ENCODE measurements around the gene DCLK1.

Gene DCLK1

DNA sequence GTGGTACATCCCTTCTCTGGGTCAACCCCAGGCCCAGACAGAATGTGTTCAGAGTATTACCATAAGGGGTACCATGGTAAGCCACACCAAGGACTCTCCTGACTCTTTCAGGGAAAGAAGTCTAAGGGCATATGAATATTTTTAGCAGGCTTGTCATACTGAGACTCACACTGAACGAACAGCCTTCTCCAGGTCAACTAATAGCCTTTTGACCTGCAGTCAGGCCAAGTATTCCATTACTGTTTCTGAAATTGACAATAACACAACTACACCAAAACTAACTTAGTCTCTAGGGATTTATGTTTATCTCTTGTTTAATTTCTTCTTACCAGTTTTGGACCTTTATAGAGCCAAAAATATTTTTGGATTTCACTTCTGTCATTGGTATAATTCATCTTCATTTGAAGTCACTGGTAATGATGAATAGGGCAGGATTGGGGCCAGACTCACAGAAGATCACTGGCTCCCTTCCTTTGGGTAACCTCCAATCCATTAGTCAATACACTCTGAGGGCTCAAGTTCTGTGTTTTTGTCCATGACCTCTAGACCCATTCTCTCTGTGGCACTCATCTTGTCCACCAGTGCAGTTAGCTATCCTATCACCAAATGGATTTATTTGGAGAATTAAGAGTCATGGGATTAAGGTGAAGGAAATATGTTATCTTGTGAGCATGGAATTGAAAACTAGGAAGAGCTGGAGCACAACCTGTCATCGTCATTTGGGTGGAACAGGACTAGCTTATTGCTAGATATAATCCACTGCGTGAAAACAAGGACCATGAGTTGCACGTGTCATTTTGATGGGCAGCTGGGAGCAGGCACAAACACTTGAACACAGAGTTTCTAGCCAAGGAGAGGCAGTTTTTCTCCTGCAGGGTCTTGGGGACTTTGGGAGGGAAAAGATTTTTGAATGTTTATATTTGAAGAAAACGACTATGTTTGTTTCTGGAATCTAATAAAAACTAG lies 313.3 kb downstream of the DCLK1 start:
- peak; percentile 62 to 72 for DNase-seq

DNA sequence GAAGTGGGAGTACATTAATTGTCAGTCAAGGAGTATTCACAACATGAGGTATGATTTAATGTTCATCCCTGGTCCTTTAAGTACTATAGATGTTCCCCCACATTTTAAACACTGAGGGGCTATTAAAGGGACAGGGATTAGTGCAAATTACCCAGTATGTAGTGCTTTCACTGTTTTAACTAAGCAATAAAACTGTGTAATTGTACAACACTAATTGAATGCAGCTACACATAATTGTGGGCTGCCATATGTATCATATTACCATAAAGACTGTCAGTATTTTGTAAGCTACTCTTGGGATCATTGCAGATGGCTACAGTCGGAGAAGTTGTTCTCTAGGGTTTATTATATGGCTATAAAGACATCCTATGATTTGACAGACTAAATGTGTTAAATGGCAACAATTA lies 316.6 kb downstream of the DCLK1 start:
- no peak for DNase-seq

DNA sequence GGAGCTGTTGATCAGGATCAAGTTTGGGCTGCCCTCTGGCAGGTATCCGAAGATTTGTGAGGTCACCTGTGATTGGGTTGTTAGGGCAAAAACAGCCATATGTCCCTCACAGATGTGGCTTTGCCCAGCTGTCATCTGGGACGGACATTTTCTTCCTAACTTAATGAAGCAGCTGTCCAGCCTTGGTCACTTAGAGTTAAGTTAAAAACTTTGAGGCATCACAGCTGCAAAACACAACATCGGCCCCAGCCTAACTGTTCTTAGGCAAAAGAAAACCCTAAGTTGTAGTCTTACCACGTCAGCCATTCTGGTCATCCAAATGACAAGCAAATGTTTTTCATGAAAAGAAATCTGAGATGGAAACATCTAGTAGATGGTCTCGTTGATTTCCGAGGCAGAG lies 318.4 kb downstream of the DCLK1 start:
- no peak for DNase-seq

DNA sequence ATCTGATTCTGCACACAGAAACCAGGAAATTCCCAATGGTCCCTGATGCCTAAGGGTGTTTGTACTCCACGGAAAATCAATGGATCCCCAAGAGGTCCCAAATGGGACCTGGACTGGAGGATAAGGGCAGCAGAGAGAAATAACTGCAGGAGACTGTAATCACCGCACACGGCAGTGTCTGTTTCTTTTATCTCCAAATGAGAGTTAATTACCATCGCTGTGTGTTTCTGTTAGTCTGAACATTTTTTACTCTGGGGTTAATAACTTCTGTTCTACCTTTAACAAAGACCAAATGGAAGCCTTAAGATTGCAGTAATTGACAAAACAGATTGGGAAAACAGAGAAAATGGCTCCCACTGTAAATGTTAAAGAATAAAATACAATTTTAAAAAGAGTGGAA lies 320.9 kb downstream of the DCLK1 start:
- DNase-seq = no peak

DNA sequence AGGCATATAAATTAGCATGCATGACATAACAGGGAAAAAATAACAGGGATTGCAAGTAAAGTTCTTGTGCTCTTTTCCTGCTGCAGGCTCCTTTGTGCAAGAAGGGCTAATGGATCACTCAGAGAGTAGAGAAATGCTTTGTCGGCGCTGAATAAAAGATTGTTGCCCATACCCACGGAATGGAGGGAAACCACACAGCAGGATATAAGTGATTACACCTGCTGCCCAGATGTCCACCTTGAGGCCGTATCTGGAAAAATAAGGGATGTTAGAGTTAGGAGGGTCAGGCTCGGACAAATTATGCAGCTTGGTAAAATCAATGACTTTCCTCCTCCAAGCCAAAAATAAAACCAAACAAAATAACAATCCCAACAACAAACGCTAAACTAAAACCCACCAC lies 322.3 kb downstream of the DCLK1 start:
- no peak for DNase-seq

DNA sequence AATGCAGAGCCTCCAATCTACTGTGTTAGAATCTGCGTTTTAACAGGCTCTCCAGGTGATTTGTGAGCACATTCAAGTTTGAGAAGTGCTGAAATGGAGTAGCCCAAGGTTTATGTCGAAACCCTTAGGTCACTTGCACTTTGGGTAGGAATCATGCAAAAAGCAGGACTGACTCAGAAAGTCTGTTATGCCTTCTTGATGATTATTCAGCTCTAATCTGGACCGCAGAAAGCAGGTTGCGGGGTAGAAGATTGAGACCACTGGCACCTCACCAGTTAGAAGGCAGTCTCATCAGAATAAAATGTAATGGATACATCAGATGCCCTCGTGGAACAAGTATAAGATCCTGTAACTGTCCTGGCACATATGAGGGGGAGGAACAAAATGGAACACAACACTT lies 326.3 kb downstream of the DCLK1 start:
- no peak for DNase-seq

DNA sequence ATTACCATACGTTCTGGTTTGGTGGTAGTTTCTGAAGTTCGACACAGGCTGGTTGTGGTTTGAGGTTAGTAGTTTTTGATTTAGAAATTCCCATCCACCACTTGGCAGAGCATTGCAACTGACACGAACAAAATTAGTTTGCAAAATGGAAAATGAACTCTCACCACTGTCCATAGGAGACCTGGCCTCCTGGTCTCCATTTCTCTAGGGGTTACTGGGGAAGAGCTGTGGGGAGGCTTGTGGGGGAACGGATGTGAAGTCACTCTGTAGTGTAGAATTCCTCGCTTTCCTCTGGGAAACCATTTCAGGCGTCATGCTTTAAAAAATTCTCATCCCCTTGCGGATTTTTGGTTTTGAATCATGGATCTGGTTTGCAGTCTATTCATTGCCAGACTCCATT lies 333.2 kb downstream of the DCLK1 start:
- DNase-seq = no peak

DNA sequence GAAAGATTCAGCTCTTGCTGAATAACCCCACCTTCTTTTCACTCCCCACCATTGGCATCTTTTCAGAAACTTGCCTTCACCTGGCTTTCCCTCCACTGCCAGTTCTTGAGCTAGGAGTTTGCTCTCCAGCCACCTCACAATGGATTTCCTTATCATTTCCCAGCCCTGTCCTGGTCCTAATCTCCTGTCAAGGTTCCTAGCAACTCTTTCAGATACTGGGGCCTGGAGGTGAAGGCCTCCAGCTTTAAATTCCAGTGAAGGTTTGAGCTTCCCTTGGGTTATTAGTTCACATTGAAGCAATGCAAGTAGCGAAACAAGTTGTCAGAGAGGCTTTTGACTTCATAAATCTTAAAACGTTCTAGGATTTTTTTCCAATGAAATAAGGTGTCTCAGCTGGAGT lies 333.9 kb downstream of the DCLK1 start:
- DNase-seq = no peak

DNA sequence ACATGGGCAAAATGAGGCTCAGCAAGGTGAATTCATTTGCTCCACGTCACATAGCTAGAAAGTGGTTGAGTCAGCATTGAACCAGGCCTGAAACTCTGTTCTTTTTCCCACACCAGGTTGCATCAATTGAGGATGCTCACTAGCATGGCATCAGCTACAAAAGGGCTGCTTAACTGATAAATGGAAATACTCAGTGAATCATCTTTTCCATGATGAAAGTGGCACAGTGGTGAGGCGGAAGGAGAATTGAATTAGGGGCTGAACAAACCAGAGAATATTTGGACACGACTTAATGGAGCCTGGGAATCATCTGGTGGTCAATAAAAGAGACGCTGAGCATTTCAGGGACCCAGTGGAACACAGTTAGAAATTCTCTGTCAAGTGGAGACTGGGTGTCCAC lies 334.6 kb downstream of the DCLK1 start:
- no peak for DNase-seq

DNA sequence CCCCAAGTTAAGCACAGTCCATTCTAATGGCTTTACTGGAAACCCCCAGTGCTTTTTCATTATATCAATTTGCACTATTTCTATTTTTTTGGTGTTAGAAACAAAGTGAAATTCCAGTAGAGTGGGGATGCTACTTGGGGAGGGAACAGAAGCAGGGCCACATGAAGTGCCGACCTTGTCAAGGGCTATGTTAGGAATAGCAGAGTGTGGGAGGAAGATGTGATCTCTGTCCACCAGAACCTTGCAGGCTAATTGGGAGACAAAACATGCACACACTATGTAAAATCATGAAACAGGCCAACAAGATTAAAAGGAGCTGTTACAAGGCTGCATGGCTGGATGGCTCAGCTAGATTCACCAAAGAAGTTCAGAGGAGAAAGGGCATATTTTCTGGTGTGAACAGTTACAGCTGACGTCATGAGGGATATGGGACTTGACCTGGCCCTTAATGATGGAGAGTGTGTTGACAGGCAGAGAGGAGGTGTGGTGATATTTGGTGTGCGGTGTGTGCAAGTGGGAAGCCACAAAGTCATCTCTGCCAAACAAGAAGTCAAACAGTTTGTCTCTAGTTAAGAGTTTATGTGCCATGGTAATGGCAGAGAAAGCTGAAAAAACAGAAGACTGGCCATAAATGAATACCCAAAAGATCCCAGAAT lies 336.3 kb downstream of the DCLK1 start:
- DNase-seq = no peak

DNA sequence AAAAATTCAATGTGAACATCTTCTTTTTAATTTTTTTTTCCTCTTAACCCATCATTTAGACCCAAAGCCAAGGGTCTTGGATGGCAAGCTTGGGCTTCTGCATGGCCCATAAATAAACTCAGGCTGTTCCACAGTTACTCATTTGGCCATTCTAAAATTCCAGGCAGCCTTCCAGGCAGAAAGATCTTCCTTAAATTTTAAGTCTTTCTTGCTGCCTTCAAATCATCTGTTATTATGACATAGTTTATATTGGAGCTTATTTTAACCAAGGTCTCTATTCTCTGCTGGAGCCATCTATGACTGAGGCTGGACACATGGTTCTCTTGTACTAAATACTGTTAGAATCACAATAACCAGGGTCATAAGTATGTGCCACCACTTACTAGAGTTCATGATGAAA lies 337.4 kb downstream of the DCLK1 start:
- DNase-seq = peak in 1 of 2 experiments; percentile 35

DNA sequence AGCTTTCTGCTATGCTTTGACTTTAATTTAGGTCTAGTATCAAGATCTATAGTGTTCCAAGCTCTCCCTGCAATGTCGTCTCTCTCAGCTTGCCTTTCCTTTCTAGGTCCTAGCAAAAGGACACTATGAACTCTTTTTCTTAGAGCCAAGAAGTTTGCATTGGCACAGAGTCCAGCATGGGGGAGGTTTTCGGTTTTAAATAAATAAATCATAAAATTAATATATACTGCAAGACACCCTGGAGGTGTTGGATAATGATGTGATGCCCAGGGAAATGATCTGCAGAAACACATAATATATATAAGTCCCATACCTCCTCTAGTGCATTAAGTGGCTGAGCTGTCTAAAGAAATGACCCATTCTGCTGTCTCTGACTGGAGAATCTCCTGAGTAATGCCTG lies 338.3 kb downstream of the DCLK1 start:
- no peak for DNase-seq

DNA sequence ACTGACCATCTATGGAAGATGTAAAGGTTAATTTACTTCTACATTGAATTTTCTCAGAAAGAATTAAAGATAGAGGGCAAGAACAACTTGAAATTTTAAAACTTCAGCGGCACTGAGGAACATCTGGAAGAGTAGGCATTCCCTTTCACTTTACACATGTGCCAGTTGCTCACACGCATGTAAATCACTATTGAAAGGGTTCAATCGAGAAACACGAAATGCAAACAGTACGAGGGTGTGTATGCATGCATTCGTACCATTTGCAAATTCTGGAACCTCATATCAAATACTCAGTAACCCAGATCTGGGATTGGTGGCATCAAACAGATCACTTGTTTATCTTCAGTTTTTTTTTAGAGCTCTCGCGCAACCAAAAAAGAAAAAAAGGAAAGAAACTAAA lies 339.2 kb downstream of the DCLK1 start:
- DNase-seq = no peak

DNA sequence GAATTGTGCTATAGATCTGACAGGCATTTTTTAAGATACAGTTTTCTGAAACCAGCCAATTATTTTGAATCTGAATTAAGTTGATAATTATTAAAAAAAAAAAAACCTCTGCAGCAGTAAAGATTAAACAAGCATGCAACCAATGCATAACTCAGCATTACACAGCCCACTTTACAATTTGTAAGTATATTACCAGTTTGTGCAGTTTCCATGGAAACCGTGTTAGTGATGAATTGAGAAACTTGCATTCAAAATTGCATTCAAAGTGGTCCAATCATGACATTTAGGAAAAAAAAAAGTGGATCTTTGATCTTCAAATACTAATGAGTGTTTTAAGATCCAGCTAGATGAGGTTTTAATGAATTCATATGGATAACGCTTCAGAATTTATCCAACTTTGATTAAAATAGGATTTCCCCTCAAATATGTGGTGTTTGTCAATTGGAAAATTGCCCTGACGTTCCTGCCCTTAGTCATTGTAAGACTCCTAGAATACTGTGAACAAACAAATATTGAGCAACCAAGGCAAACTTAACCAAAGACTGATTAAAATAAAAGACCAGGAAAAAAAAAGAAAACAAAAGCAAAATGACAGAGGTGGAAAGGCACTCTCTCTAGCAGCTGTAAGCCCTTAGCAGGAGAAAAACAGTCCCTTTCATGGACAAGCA lies 339.9 kb downstream of the DCLK1 start:
- DNase-seq = peak; percentile 6 to 22

DNA sequence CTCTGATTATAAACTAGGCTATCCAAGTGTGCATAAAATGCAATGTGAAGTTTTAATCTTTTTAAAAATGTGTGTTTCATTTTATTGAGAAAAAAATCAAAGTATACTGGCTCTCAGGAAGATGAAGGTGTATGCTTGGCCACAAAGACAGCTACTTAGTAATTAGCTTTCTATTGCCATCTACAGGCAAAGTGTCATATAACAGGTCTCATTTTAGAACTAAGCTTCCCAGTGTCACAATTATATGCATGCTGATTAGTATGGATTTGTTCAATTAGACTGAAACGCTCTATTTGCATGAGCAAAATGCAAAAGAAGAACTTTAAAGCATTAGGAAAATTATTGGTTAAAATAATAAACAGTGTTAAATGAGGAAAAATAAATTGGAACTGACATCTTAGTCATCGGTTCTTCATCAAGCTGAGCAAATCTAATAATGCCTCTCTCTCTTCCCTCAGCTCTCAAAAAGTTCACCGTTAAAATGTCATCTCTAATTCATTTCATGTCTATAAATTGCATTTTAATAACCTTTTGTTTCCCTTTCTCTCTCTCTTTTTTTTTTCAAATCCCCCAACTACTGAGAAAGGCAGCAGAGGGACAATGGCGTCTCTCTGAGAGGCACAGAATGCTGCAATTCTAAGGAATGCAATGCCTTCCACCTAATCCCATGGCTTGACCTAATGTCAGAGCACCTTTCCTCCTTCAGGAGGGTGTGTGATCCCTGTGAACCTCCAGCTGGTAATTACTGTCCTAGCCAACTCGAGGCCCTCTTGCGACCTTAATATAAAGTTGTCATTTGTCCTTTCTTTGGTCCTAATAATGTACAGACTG lies 341.6 kb downstream of the DCLK1 start:
- DNase-seq = peak; percentile 47 to 75

DNA sequence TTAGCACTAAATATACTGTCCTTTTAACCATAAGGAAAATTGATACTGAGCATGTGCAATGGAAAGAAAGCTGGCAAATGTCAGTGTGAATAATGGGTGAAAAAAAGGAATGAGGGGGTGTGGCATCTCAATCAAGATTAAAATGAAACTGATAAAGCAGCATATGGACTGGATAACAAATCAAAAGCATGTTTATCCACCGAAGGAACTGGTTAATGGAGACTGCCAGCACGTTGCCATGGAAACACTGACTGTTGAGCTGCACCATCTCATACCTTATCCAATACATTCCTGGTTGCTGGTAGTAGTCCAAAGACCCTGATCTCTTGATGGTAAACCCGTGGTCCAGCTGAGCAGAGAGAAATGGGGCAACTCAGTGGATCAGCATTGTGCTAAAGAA lies 343.2 kb downstream of the DCLK1 start:
- peak; percentile 59 to 77 for DNase-seq

DNA sequence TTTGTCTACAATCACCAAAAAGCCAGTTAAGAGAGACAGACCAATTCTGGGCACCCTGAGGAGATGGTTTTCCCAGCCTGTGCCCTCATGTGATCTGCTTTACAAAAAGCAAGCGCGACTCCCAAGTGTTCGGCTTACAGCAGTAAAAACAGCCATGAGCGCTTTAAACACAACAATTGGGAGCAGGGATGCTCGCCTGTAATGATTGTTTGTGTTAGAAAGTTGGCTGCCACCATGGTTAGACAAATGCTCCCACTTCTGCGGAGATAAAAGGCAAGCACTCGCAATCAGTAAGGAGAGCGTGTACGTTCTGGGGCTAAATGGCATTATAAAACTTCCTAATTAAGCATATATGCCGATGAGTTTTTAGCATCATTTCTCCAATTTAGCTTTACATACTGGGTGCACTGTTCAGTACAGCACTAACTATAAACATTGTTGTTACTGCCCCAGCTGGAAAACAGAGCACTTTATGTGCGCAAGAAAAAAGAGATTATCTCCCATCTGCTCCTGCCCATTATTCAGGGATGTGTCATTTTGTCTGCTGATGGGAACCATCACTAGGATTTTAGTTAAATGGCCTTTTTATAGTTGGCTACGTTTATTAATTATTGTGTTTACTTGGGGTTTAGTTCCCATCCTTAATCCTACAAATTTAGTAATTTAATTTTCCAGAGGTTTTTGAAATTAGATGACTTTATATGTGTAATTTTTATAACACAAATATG lies 345.4 kb downstream of the DCLK1 start:
- DNase-seq = peak; percentile 63 to 67

DNA sequence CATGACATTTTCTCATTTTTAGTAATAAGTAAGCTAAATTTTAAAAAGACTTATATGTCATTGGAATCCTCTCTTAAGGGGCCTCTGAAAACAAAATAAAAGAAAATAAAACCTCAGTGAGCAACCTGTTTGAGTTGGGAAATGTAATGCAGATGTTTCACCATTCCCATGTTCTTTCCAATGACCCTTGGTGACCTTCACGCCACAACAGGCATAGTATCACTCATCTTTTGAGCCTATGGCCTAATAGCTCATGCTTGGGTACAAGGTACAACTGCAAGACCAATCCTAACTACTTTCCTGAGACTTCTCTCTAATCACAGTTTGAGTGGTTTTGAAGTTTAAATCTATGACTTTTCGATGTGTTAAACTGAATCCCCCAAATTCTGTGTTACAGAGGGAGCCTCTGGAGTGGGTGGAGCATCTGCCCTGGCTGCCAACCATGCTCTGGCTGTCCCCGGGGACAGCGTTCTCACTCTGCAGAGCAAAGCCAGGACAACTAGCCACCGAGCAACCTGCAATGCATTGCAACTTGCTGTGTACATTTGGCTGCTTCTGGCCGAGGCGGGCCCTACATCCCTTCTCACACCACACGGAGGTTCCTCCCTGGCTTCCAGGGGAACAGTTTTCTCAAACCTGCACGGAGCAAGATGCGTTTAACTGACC lies 346.8 kb downstream of the DCLK1 start:
- DNase-seq = no peak

DNA sequence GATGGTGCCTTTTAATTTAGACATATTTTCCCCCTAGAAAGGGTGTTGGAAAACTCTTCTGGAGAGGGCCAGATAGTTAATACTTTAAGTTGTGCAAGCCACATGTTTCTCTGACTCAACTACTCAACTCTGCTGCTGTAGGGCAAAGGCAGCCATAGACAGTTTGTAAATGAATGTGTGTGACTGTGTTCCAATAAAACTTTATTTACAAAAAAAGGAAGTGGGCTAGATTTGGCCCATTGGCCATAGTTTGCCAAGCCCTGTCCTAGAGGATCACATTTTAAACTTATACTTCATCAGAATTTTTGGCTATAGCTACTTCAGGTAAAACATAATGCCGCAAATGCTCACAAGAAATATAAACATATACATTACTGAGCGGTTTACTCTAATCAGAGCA lies 348.4 kb downstream of the DCLK1 start:
- no peak for DNase-seq

DNA sequence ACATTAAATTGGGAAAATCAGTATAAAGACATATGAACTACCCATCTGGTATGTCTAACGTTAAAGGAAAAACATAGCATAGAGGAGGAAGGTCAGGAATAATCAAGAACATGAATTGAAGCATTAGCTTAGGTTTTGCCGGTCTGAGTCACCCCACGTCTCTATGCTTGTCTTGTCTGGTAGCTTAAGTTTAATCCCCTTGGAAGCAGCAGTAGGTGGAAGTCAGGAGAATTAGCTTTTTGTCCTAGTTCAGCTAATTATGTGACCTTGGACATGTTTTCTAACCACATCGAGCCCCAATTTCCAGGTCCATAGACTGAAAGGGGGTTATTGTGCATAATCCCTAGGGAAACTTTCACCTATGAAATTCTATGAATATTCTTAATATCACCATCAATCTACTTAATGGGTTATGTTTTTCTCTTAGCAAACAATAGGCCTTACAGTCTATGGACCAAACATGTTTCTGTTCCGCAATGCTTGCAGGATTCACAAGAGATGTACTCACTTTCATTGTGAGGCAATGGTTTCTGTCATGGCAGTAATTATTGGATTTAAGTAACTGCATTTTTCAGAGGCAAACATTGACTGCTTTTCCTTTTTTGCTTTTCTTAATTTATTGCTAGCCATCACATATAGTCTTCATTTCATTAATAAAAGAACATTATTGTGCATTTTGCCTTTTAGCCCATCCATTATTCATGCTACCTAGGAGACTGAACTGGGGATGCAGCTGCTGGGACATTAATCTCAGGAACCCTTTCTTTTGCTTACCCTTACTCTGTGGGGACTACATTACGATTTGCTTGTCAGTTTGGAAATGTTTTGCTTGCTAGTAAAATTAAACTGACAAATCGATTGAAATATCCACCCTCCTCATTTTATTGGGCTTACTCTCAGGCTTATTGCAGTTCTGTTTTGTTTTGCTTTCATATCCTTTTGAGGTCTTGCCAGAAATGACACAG lies 349.9 kb downstream of the DCLK1 start:
- no peak for DNase-seq

All from NCI-H446 (cell line).